DMS153 (cell line): ENCODE measurements around the gene PPM1A.

Experiments
- DNase-seq: peaks from one replicate; lab custom pipeline; 2025; lab: John Stamatoyannopoulos, UW

The PPM1A gene

DNA sequence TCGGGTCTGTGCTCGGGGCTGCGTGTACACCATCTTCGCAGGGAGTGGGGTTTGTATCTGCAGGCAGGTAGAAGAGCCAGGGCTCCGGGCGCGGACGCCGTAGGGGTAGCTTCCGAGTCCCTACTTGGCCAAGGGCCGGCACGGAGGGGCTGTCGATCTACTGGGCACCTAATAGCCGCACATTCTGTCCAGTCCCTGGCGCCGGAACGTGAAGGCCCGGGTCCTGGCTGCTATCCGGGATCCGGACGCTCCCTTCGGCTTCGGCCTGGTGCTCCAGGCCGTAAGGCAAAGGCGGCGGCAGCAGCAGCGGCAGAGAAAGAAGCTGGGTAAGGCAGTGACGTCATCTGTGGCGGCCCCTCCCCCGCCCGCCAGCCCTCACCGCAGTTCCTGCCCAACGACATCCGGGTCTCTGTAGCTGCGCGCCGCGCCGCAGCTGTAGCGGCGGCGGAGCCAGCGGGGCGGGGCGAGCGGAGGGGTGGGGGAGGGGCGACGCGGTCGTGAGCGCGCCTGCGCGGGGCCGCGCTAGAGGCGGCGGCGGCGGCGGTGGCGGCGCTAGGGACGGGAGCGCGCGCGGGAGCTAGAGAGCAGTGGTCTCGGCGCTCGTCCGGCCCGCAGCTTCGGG, at the start of gene PPM1A:
Gene PPM1A, plus strand, starts transcription at position 525 of the 622 bp plus-strand sequence. CDS start 33,483 bp downstream, outside the sequence.
- peak; percentile 87 for DNase-seq

- no peak for DNase-seq
These were observed 49.7 kb upstream of the PPM1A start for GRCh38 chr14:60199321-60199720.

- DNase-seq = peak; percentile 43
These were observed 44.7 kb upstream of the PPM1A start for GRCh38 chr14:60204104-60204842.

DNA sequence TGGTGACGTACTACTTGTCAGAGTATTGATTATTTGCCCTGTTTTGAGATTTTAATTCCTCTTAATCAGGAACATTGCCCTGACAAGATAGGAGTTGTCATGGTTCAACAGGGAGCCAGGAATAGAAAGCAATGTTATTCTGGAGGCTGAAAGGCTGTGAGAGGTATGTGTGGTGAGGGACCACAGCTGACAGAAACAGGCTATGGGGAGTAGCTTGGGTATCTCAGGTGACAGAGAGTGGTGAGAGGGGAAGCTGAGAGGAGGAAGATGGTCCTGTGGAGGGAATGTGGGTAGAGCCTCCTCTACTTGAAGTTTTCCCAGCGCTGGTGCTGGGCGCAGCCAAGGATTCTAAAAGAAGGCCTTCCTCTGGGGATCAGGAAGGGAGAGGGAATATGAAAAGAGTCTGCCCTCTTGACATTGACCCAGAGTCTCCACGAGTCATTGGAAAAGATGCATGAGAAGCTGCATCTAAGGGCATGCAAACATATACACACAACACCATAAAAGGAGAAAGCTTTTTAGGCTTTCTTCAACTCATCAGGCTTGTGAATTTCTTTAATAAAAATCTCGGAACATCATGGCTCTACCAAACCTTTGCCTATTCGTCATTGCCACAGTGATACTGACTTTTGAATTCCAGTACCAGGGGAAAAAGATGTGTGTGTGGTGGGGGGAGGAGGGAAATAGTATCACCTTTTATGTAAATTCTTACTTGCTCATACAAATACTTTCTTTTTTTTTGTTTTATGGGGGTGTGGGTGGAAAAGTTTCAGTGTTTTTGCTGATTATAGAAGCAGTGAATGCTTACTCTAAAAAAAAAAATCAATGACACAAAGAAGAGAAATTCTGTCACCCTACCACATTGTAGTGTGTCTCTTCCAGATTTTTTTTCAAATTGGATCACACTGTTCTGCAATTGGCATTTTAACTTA, 43.9 kb upstream of the PPM1A start:
- no peak for DNase-seq

- no peak for DNase-seq
These were observed 42.8 kb upstream of the PPM1A start for GRCh38 chr14:60206249-60206670.

- no peak for DNase-seq
These were observed 42.0 kb upstream of the PPM1A start for GRCh38 chr14:60206837-60207533.

DNA sequence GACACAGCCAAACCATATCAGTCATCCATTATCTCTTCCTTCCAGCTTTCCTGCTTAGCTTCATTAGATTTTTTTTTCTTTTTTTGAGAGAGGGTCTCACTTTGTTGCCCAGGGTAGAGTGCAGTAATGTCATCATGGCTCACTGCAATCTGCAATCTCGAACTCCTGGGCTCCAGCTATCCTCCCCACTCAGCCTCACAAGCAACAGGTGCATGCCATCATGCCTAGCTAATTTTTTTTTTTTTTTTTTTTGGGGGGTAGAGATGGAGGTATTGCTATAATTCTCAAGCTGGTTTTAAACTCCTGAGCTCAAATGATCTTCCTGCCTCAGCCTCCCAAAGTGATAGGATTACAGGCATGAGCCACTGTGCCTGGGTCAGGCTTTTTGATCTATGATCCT, 38.3 kb upstream of the PPM1A start:
- DNase-seq = no peak

- DNase-seq = no peak
These were observed 37.9 kb upstream of the PPM1A start for GRCh38 chr14:60211153-60211552.

DNA sequence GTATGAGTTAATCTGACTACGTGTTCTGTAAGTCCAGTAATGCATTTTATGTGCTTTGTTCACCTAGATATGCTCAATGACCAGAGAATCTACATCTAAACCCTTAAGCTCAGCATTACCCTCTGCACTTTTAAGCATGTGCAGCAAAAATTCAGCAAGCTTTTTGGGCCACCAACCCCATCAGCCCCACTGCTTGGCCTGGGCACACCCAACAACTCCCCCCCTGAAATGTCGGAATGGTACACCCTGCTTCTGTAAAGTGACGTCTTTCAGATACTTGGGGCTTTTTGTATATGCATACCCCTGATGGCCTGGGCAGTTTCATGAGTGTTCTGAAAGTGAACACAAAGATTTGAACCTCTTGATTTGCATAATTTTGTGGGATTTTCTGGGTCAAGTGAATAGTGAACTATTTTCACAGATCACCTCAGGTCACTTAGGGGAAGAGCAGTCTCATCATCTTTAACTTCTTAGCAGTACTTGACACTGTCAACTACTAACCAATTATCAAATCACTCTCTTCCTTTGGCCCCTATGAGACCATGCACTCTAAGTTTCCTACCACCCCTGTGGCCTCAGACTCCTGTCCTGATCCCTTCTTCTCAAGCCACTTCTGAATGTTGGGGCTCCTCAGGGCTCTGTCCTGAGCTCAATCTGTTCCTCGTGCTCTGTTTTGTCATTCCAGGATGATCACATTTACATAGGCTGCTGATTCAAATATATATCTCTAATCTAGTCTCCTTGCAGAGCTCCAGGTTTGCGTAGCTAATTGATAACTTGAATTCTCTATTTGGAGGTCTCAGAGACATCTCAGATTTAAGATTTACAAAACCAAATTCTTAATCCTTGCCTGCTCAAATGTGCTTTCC, 36.3 kb upstream of the PPM1A start:
- no peak for DNase-seq

DNA sequence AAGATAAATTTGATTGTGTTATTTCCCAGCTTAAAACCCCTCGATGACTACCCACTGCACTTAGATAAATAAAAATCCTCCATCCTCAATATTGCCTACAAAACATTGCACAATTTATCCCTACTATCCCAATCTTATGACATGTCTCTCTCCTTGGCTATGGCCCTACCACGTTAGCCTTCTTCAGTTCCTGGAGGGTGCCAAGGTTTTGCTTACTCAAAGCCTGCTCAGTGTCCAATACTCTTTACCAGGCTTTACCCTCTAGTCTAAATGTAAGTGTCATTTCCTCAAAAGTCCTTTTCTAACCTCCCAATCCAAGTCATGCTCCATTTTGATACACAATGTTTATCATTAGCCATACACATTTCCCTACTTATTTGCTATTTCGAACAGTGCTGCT, 35.0 kb upstream of the PPM1A start:
- no peak for DNase-seq

- DNase-seq = no peak
These were observed 34.5 kb upstream of the PPM1A start for GRCh38 chr14:60214415-60215126.

GRCh38 chr14:60215127-60215444, 33.9 kb upstream of the PPM1A start:
- no peak for DNase-seq

DNA sequence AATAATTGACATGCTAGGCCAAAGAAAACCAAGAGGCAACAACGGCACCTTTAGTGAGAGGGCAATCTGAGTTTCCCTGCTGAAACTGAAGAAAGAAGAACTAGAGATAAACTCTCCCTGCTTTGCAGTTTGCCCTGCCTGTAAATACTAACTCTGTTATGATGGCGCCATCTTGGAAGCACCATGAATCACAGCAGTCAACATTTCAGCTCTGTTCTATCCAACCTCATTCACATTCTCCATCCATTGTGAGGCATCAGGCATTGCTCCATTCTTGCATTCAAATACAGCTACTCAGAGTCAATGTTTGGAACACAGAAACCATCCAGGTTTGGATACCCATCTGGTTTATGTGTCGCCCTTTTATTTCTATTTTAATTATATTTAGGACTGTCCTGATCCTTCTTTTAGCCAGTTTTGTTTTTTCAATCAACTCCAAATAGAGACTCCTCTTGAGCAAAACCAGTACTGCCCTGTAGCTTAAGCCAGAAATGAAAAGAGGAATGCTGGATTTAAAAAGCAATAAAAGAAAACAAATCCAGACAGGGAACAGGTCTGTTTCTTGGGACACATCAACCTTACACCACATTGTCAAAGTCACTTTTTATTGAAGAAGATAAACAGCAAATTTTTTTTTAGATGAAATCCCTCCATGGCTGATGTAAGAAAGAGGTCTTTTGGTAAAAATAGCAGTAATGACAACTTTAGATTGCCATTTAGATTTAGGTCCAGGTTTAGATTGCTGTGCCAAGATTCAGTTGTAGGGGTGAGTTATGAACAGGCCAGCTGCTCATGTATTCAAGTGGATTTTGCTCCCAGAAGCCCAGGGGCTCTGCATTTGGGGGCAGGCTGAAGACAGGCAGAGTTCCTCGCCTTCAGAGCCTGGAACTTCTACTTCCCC, 33.3 kb upstream of the PPM1A start:
- DNase-seq = no peak

GRCh38 chr14:60217713-60218112, 31.3 kb upstream of the PPM1A start:
- no peak for DNase-seq

DNA sequence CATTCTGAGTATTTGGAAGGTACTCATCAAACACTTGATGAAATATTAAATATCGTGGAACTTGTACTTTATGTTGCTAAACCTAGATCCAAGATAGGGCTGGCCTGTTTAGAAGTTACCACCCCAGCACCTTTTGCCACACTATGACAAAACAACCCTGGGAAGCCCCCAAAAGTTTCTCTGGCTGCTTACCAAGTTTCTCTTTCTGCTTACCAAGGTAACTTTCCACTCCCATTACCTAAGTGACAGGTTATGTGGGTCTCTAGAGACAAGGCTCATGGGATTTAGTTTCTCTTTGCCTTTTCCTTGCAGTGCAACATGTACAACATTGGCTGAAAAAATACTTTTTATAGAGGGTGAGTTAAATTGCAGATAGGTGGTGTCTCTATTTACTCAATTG, 28.9 kb upstream of the PPM1A start:
- DNase-seq = no peak

DNA sequence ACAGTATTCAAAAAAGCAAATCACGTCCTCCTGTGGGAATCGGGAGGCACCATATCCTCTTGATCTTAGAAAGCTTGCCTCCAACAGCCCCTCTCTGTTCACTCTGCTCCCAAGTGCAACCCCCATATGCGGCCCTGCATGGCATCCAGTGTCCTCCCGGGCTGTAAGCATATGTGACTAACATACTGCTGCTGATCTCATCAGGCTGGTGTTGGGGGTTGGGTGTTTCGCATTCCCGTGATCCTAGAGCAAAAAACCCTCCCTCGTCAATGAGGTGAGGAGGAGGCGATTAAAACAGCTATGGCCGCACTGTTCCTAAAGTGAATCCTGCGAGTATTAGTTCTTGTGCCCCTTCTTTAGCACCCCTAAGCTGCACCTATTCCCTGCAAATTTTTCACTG, 28.1 kb upstream of the PPM1A start:
- DNase-seq = no peak

DNA sequence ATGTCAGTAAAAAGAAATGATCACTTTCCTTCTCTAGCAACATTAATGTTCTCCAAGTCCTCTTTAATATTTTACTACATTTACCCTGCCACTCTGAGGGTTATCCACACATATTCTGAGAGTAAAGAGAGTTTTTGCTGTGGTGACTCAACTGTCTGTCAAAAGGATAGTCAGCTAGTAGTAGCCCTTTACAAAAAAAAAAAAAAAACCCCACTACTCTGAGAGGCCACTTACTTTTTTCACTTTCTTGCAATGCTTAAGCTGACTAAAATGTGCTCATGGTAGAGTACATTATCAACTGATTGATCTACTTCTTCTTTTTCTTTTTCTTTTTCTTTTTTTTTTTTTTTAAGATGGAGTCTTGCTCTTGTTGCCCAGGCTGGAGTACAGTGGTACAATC, 27.6 kb upstream of the PPM1A start:
- no peak for DNase-seq

DNA sequence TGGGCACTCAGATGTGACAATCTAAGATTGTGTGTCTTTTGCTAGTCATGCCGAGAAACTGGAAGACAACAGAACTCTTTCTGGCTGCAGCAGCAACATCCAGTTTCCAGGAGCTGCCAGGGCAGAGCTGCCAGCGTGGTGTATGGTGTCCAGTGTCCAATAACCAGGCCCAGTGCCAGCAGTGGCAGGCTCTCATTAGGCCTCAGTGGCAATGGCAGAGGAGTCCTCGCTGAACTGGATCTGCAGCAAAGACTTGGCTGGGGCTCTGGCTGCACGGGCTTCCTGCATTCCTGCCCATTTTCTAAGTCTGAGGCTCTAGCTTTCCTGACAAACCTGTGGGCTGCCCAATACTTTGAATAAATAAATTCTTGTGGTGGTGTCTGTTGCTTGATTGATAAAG, 26.2 kb upstream of the PPM1A start:
- DNase-seq = no peak

GRCh38 chr14:60225265-60225664, 23.8 kb upstream of the PPM1A start:
- DNase-seq = no peak

GRCh38 chr14:60226298-60226697, 22.7 kb upstream of the PPM1A start:
- DNase-seq = no peak
